Stimulated activated effector memory CD8-positive, alpha-beta T cell treated with anti-CD3 and anti-CD28 coated beads, Interleukin-12 subunit alpha, Interleukin-12 subunit beta, amount 100 ng/mL, for 72 hours (primary cell): Measurements from ENCODE around the gene TACC2.
"Not testable (repeated sequence)": the region's sequence is repeated elsewhere in the genome, so short reads cannot be mapped to it uniquely, and the experiment has no call there.

Experiments used
- ATAC-seq: fragments of 150-1000 bp; cut with Tn5 transposase; 2 replicates; pipeline ENCODE4 v1.10.0; 2021
- DNase-seq, 2 donors: peaks; one replicate each; pipeline ENCODE4 v3.0.0; 2021 to 2022; ENCODE audit warnings: low spot score in 2 of 2
- H3K27ac Mint-ChIP-seq: one replicate; pipeline ENCODE4 v1.8.0; 2022; ENCODE audit warnings: mild to moderate bottlenecking, mixed read lengths
- H3K36me3 Mint-ChIP-seq: one replicate; pipeline ENCODE4 v1.8.0; 2022; ENCODE audit warnings: mild to moderate bottlenecking, mixed read lengths
- H3K4me1 Mint-ChIP-seq: one replicate; pipeline ENCODE4 v1.8.0; 2022; ENCODE audit warnings: mixed read lengths
- H3K4me3 Mint-ChIP-seq: one replicate; pipeline ENCODE4 v1.8.0; 2022; ENCODE audit warnings: mild to moderate bottlenecking, mixed read lengths
- H3K9me3 Mint-ChIP-seq: one replicate; pipeline ENCODE4 v1.8.0; 2022; ENCODE audit warnings: mixed read lengths

Gene TACC2

DNA sequence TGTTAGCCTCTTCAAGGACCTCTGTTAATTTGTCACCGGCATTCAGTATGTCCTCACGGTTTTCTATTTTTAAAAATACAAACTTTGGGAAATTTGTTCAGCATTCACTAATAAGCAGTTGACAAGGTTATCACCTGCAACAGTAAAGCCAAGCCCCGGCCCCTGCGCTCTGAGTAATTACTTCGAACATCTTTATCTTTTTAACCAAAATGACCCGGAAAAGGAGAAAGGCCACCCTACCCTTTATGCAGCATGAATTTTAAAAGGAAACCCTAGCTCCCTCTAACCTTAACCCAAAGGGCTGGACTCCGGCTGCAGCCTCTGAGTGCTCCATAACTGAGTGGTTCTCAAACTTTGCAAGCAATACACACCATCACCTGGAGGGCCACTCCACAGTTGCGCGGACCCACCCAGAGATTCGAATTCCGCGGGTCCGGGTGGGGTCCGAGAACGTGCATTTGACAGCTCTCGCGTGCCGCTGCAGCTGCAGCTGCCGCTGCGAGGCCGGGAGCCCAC lies 14.9 kb upstream of the TACC2 start:
- DNase-seq: peak in 1 of 2 donors; percentile 74
- H3K4me1 Mint-ChIP-seq: peaks cover 26% of the 10 kb centered on the region
- H3K27ac Mint-ChIP-seq: no peak overlapping the region

GRCh38 chr10:121974535-121975294 lies 14.2 kb upstream of the TACC2 start, which contains the start of gene NSMCE4A:
Gene NSMCE4A, minus strand, starts transcription at chr10:121975217. Its CDS starts 52 bp downstream, at chr10:121975165.
- H3K4me1 Mint-ChIP-seq: peaks cover 26% of the 10 kb centered on the region
- peak; percentile 66 to 86 for DNase-seq
- peak; percentile 93 for ATAC-seq

More for the DNA sequence above, 14.9 kb upstream of the TACC2 start:
- Mint-ChIP-seq H3K36me3 (peaks cover 43% of the 10 kb centered on the region), H3K4me3 (peak overlapping the region; percentile 77), H3K9me3 (no peaks in the 10 kb centered on the region)
- peak; percentile 36 for ATAC-seq

GRCh38 chr10:121975295-121976086 lies 13.5 kb upstream of the TACC2 start:
- Mint-ChIP-seq H3K4me1 (peaks cover 26% of the 10 kb centered on the region), H3K27ac (no peak overlapping the region), H3K9me3 (no peaks in the 10 kb centered on the region), H3K36me3 (peaks cover 29% of the 10 kb centered on the region), H3K4me3 (peak overlapping the region; percentile 77)
- no peak for ATAC-seq
- DNase-seq: no peak

More at GRCh38 chr10:121974535-121975294, 14.2 kb upstream of the TACC2 start, which contains the start of gene NSMCE4A:
- Mint-ChIP-seq H3K4me3 (peak within 1 kb of the TSS; percentile 77), H3K27ac (no peak within 1 kb of the TSS), H3K9me3 (no peaks in the 10 kb centered on the region), H3K36me3 (peaks cover 36% of the 10 kb centered on the region)

DNA sequence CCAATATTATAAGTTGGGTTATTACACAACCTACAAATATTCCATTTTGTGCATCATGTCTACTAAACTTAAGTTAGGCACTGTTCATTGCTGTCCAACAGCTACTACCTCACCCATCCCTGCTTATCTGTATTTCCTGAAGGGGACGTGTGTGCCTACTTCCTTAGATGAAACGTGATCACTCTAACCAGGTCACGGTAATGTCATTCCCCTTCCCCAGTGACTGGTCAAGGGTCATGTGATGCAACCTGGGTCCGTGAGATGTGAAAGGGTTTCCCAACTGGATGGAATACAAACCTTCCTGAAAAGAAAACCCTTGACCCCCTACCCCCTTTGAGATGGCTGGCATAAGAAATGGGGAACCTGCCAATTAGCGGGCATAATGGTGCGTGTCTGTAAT lies 12.4 kb upstream of the TACC2 start:
- DNase-seq: no peak
- H3K9me3 Mint-ChIP-seq: no peaks in the 10 kb centered on the region
- peaks cover 24% of the 10 kb centered on the region for H3K4me1 Mint-ChIP-seq
- no peak overlapping the region for H3K27ac Mint-ChIP-seq
- peaks cover 17% of the 10 kb centered on the region for H3K36me3 Mint-ChIP-seq
- no peak overlapping the region for H3K4me3 Mint-ChIP-seq
- no peak for ATAC-seq

DNA sequence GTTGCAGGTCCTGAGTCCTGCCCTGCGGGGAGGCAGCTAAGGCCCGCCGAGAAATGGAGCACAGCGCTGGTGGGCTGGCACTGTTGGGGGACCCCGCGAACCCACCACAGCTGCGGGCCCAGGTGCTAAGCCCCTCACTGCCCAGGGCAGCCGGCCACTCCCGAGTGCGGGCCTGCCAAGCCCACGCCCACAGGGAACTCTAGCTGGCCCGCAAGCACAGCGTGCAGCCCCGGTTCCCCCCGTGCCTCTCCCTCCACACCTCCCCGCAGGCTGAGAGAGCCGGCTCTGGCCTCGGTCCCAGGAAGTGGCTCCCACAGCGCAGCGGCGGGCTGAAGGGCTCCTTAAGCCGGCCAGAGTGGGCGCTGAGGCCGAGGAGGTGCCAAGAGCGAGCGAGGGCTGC lies 10.5 kb upstream of the TACC2 start:
- Mint-ChIP-seq H3K27ac (no peak overlapping the region), H3K36me3 (peaks cover 2% of the 10 kb centered on the region), H3K4me1 (peaks cover 8% of the 10 kb centered on the region), H3K4me3 (no peak overlapping the region), H3K9me3 (no peaks in the 10 kb centered on the region)
- ATAC-seq (no peak), DNase-seq (no peak)

DNA sequence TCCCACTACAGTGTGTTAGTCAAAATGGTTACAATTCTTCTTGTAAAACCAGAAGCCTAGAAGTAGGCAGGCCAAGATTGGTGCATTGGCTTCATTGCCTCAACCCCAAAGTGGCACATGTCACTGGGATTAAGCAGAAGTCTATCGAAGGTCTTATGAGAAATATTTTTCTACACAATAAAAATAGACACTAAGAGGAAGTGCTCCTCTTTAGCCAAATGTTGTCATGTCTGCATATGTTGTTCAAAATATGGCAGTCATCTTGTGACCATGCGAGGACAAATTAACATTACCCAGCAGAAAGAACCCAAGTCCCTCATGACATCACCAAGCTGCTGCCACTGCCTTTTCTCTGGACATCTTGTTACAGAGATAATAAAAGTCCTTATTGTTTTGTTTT lies 7.6 kb upstream of the TACC2 start:
- Mint-ChIP-seq H3K36me3 (no peaks in the 10 kb centered on the region), H3K9me3 (peaks cover 3% of the 10 kb centered on the region), H3K4me3 (no peak overlapping the region), H3K27ac (no peak overlapping the region), H3K4me1 (no peaks in the 10 kb centered on the region)
- DNase-seq (no peak), ATAC-seq (no peak)

DNA sequence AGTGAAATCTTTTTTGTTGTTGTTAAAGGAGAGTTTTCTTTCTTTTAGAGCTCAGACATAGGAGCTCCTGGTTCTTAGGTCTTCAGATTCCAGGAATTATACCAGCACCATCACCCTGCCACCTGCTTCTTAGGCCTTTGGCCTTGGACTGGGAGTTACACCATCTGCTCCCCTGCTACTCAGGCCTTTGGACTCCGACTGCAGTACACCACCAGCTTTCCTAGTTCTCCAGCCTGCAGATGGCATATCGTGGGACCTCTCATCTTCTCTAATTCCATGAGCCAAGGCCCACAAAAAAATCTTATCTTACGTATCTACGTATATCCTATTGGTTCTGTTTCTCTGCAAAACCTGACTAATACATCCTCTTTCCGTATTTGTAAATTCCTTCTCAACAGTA lies 5.1 kb upstream of the TACC2 start:
- no peak for DNase-seq
- no peak overlapping the region for H3K4me3 Mint-ChIP-seq
- H3K4me1 Mint-ChIP-seq: no peaks in the 10 kb centered on the region
- no peak overlapping the region for H3K27ac Mint-ChIP-seq
- no peak for ATAC-seq
- H3K36me3 Mint-ChIP-seq: no peaks in the 10 kb centered on the region
- H3K9me3 Mint-ChIP-seq: peaks cover 3% of the 10 kb centered on the region

DNA sequence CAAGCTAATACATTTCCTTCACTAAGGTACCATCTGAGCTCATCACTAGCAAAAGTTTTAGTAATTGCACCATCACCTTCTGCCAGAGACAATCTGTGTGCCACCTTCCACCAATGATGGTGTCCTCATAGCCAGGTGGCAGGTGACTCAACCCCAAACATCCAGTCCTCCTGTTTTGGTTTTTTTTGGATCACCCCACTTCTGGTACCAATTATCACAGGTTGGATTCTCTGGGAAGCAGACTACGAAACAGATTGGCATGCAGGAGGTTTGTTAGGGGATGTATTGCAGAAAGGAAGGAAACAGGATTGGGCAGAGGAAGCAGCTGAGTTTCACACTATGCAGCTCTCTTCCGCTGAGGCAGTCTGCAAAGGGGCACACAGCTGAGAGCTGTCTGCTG lies 4.5 kb upstream of the TACC2 start:
- DNase-seq: no peak
- Mint-ChIP-seq H3K27ac (no peak overlapping the region), H3K9me3 (peaks cover 3% of the 10 kb centered on the region), H3K36me3 (no peaks in the 10 kb centered on the region), H3K4me3 (no peak overlapping the region), H3K4me1 (no peaks in the 10 kb centered on the region)
- no peak for ATAC-seq

- H3K27ac Mint-ChIP-seq: no peak overlapping the region
Observed at GRCh38 chr10:121990015-121990677, 1.2 kb downstream of the TACC2 start.

GRCh38 chr10:121991727-121992126 lies 2.8 kb downstream of the TACC2 start:
- not testable (repeated sequence) for DNase-seq, H3K4me3 Mint-ChIP-seq, ATAC-seq, H3K27ac Mint-ChIP-seq, H3K9me3 Mint-ChIP-seq, H3K4me1 Mint-ChIP-seq, H3K36me3 Mint-ChIP-seq

More at GRCh38 chr10:121990015-121990677, 1.2 kb downstream of the TACC2 start:
- H3K4me3 Mint-ChIP-seq: no peak overlapping the region
- H3K4me1 Mint-ChIP-seq: peaks cover 6% of the 10 kb centered on the region
- no peaks in the 10 kb centered on the region for H3K36me3 Mint-ChIP-seq
- ATAC-seq (no peak), DNase-seq (no peak)
- H3K9me3 Mint-ChIP-seq: no peaks in the 10 kb centered on the region

- no peak overlapping the region for H3K27ac Mint-ChIP-seq
- ATAC-seq: no peak
- H3K4me1 Mint-ChIP-seq: peaks cover 6% of the 10 kb centered on the region
Observed at GRCh38 chr10:121994429-121994941, 5.5 kb downstream of the TACC2 start.

DNA sequence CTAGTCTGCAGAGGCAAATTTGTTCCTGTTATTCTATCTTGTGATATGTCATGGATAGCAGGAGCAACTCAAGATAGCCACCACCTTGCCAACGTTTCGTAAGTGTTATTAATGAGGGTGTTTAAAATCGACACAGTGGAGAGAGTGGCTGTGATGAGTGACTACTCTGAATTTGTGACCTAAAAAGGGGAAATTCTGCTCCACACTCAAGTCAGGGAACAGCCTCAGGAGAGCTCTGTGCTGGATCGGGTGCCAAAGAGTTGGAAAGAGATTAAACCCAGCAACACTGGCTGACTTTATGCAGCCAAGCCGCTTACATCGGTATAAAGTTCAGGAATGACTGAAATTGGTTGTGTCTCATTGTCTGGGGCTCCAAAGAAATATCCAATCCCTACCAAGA lies 9.5 kb downstream of the TACC2 start:
- Mint-ChIP-seq H3K9me3 (peaks cover 20% of the 10 kb centered on the region), H3K4me3 (no peak overlapping the region), H3K27ac (no peak overlapping the region), H3K4me1 (no peaks in the 10 kb centered on the region), H3K36me3 (no peaks in the 10 kb centered on the region)
- DNase-seq: no peak
- no peak for ATAC-seq

More at GRCh38 chr10:121994429-121994941, 5.5 kb downstream of the TACC2 start:
- no peaks in the 10 kb centered on the region for H3K36me3 Mint-ChIP-seq
- DNase-seq: no peak
- H3K9me3 Mint-ChIP-seq: peaks cover under 1% of the 10 kb centered on the region
- H3K4me3 Mint-ChIP-seq: no peak overlapping the region

DNA sequence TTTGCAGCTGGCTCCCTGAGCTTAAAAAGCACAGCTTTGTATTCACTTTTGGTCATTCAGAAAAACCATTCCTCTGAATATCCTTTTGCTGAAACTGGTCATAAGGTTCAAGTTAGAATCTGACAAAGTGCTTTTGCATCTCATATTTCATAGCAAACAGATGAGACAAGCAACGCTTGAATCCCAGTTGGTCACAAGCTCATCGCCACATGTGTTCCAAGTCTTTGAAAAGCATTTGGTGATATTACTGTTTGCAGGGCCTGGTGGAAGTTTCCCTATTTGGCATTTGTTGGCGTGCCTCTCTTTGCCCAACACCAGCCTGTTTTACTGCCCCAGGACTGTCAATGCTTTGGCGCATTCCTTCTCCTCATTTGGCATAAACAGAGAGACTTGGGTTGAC lies 10.3 kb downstream of the TACC2 start:
- Mint-ChIP-seq H3K9me3 (peaks cover 20% of the 10 kb centered on the region), H3K4me3 (no peak overlapping the region), H3K4me1 (no peaks in the 10 kb centered on the region), H3K27ac (no peak overlapping the region), H3K36me3 (no peaks in the 10 kb centered on the region)
- no peak for ATAC-seq
- DNase-seq: no peak

GRCh38 chr10:122001698-122002097 lies 12.7 kb downstream of the TACC2 start:
- no peak for ATAC-seq
- no peaks in the 10 kb centered on the region for H3K36me3 Mint-ChIP-seq
- H3K4me1 Mint-ChIP-seq: no peaks in the 10 kb centered on the region
- H3K4me3 Mint-ChIP-seq: no peak overlapping the region
- H3K27ac Mint-ChIP-seq: no peak overlapping the region
- H3K9me3 Mint-ChIP-seq: peaks cover 20% of the 10 kb centered on the region
- DNase-seq: no peak

DNA sequence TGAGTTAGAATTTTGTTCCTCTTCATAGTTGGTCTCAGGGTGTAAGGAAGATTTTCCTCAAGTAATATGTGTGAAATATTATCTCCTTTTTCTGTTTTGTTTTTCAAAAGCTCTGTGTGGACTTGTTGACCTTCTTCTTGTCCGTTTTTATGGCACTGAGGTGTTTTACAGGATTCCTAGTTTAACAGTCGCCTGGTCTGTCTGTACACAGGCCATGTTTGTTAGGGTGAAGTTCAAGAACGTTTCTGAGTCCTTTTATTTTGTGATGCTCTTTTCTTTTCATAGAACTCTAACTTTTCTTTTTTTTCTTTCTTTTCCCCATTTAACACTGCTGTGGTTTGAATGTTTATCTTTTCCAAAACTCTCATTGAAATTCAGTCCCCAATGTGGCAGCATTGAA lies 18.5 kb downstream of the TACC2 start:
- H3K36me3 Mint-ChIP-seq: no peaks in the 10 kb centered on the region
- H3K27ac Mint-ChIP-seq: no peak overlapping the region
- H3K9me3 Mint-ChIP-seq: peaks cover 5% of the 10 kb centered on the region
- no peak overlapping the region for H3K4me3 Mint-ChIP-seq
- no peak for ATAC-seq
- no peak for DNase-seq
- H3K4me1 Mint-ChIP-seq: no peaks in the 10 kb centered on the region
